HL-60 (cell line): ENCODE measurements around the gene PIGH.

Source experiments
- DNase-seq, 2 experiments: peaks; one replicate each; pipeline ENCODE4 v3.0.0-alpha.2; 2010 to 2020; ENCODE audit warnings: low read depth in 1 of 2, low spot score in 1 of 2
- H3K27ac ChIP-seq: fragments of 250-450 bp; sonication (Bioruptor Pico); replicated peaks from 2 replicates; pipeline ENCODE4 v1.5.1; 2020; ENCODE audit warnings: mild to moderate bottlenecking, moderate library complexity
- H3K27me3 ChIP-seq: fragments of 250-450 bp; sonication (Bioruptor Pico); 2 replicates; pipeline ENCODE4 v1.5.1; 2021; ENCODE audit warnings: mild to moderate bottlenecking, moderate library complexity; ENCODE audit not compliant: insufficient read depth, poor library complexity, severe bottlenecking
- H3K4me3 ChIP-seq: replicated peaks from 2 replicates; pipeline ENCODE4 v1.5.1; 2011; ENCODE audit warnings: mild to moderate bottlenecking, control low read depth, low read length; ENCODE audit not compliant: insufficient read depth
- GABPA ChIP-seq: IDR thresholded peaks from 2 replicates; pipeline ENCODE4 v1.6.1; 2012; ENCODE audit warnings: low read depth
- POLR2AphosphoS5 ChIP-seq: IDR thresholded peaks from 2 replicates; pipeline ENCODE4 v1.6.1; 2012; ENCODE audit warnings: low read depth
- REST ChIP-seq: IDR thresholded peaks from 2 replicates; pipeline ENCODE4 v1.6.1; 2012; ENCODE audit warnings: low read depth; ENCODE audit not compliant: insufficient replicate concordance
- SPI1 ChIP-seq: IDR thresholded peaks from 2 replicates; pipeline ENCODE4 v1.6.1; 2012; ENCODE audit warnings: low read depth, mild to moderate bottlenecking, borderline replicate concordance
- TF ChIP-seq, protein P1 (sequence below): IDR thresholded peaks from one replicate; pipeline ENCODE4 v1.5.1; 2011; ENCODE audit warnings: low read length, control low read depth, inconsistent platforms; ENCODE audit not compliant: insufficient read depth

PIGH gene

DNA sequence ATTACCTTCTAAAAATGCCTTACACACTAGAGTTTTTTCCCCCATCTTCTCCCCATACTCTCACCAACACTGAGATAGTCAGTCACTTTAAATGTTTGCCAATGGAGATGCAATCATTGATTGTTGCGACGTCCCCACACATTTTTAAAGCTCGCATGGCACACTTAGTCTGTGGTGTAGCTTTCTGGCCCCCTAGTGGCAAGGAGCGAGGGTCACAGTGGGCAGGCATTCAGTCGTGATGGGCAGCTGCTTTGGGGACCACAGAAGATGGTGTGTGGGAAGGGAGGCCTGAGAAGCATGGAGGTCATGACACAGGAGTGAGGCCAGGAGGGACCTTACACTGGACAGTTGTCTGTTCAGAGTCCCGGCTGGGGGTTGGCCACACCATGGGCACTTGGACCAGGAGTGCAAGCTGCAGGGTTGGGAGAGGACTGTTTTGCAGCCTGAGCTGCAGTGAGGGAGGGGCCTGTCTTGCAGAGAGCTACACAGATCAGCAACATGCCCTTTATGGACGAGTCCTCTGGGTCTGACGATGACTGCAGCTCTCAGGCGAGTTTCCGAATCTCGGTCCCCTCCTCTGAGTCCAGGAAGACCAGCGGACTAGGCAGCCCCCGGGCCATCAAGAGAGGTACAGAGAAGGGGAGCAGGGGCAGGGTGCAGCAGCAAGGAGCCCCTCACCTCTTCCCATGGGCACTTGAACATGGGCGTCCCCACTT is 28.6 kb downstream of the PIGH start:
- no peak overlapping the region for H3K27ac ChIP-seq
- no peak for TF ChIP-seq REST
- no peak for TF ChIP-seq GABPA
- no peak for TF ChIP-seq SPI1
- no peak for TF ChIP-seq POLR2AphosphoS5
- TF ChIP-seq, protein P1, sequence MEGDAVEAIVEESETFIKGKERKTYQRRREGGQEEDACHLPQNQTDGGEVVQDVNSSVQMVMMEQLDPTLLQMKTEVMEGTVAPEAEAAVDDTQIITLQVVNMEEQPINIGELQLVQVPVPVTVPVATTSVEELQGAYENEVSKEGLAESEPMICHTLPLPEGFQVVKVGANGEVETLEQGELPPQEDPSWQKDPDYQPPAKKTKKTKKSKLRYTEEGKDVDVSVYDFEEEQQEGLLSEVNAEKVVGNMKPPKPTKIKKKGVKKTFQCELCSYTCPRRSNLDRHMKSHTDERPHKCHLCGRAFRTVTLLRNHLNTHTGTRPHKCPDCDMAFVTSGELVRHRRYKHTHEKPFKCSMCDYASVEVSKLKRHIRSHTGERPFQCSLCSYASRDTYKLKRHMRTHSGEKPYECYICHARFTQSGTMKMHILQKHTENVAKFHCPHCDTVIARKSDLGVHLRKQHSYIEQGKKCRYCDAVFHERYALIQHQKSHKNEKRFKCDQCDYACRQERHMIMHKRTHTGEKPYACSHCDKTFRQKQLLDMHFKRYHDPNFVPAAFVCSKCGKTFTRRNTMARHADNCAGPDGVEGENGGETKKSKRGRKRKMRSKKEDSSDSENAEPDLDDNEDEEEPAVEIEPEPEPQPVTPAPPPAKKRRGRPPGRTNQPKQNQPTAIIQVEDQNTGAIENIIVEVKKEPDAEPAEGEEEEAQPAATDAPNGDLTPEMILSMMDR, result peak; percentile 55
- DNase-seq, result peak in 1 of 2 experiments; percentile 12

GRCh38 chr14:67570453-67570852 is 29.6 kb downstream of the PIGH start:
- TF ChIP-seq, protein P1, result no peak
- no peak for TF ChIP-seq GABPA
- TF ChIP-seq POLR2AphosphoS5, result no peak
- TF ChIP-seq REST, result no peak
- no peak for TF ChIP-seq SPI1

More for the DNA sequence above, 28.6 kb downstream of the PIGH start:
- Histone ChIP-seq H3K27me3 (no peaks in the 10 kb centered on the region), H3K4me3 (no peak overlapping the region)

GRCh38 chr14:67569651-67570290 is 30.3 kb downstream of the PIGH start:
- no peak overlapping the region for H3K27ac ChIP-seq
- DNase-seq, result no peak

More at GRCh38 chr14:67570453-67570852, 29.6 kb downstream of the PIGH start:
- H3K4me3 ChIP-seq, result no peak overlapping the region
- no peaks in the 10 kb centered on the region for H3K27me3 ChIP-seq
- no peak for DNase-seq
- no peak overlapping the region for H3K27ac ChIP-seq

More at GRCh38 chr14:67569651-67570290, 30.3 kb downstream of the PIGH start:
- Histone ChIP-seq H3K4me3 (no peak overlapping the region), H3K27me3 (no peaks in the 10 kb centered on the region)
- TF ChIP-seq GABPA (no peak), REST (no peak), SPI1 (no peak), POLR2AphosphoS5 (no peak)
- TF ChIP-seq, protein P1, result no peak
